A549 treated with CORT108297 at 1 μM for 4 hours (cell line): ENCODE data around the gene RPS29. TPM values are rescaled to one million over a fixed set of nuclear protein-coding genes. Genes with fewer than 3 reads are reported as not detected.

Source experiments
- total RNA-seq: library from RNA; stranded (reverse); fragments of 200-300 nt; extraction: Qiagen RNA extraction; gene quantifications from 5 replicates; pipeline ENCODE4 v1.2.3, GENCODE V29; 2022

The RPS29 gene
- total RNA-seq, result 4,311 to 5,074 TPM (median 4,519 TPM) in 5 replicates

GRCh38 chr14:49585803-49586672, at the start of gene RPS29:
Gene RPS29 (minus strand): TSS chr14:49586380. CDS start chr14:49586346, 34 bp downstream.

GRCh38 chr14:49634547-49635334, 48.6 kb upstream of the RPS29 start, which contains the start of gene DNAAF2:
Gene DNAAF2 (minus strand): TSS chr14:49635244. CDS start chr14:49635149, 95 bp downstream.

GRCh38 chr14:49620182-49621113, 34.3 kb upstream of the RPS29 start, which contains the start of the genes MGAT2 and RPL36AL:
Gene MGAT2 (plus strand): TSS chr14:49620799. CDS start chr14:49621269, 470 bp downstream.
Gene RPL36AL (minus strand): TSS chr14:49620626. CDS start chr14:49619104, 1,522 bp downstream.

GRCh38 chr14:49598485-49599300, 12.5 kb upstream of the RPS29 start, which contains the start of gene LRR1:
Gene LRR1 (plus strand): TSS chr14:49598940. CDS start chr14:49599021, 81 bp downstream.

Other genes starting within 250 kb of the RPS29 start
- 48.0 to 53.8 TPM (median 48.3 TPM) in 5 replicates for gene LRR1, start 12.6 kb upstream of the RPS29 start, total RNA-seq
- 408 to 497 TPM (median 411 TPM) in 5 replicates for gene RPL36AL, start 34.2 kb upstream of the RPS29 start, total RNA-seq
- gene MGAT2, start 34.4 kb upstream of the RPS29 start, total RNA-seq, result 46.9 to 55.1 TPM (median 50.1 TPM) in 5 replicates
- gene DNAAF2, start 48.9 kb upstream of the RPS29 start, total RNA-seq, result 11.6 to 12.4 TPM (median 12.2 TPM) in 5 replicates
- 11.6 to 14.2 TPM (median 12.7 TPM) in 5 replicates for gene POLE2, start 101.8 kb upstream of the RPS29 start, total RNA-seq
- 0.17 to 0.46 TPM (median 0.36 TPM) in 5 replicates for gene KLHDC1, start 106.7 kb upstream of the RPS29 start, total RNA-seq
- 30.3 to 35.3 TPM (median 34.5 TPM) in 5 replicates for gene KLHDC2, start 181.8 kb upstream of the RPS29 start, total RNA-seq